Vagina (tissue), 2 donors: ENCODE results near the gene GABBR2.

ENCODE experiments used
- POLR2A ChIP-seq, 2 donors: fragments of 450-650 bp; IDR thresholded peaks; one replicate each; pipeline ENCODE4 v1.6.1; 2017; ENCODE audit warnings: antibody characterized with exemption in 2 of 2, mild to moderate bottlenecking in 2 of 2, moderate library complexity in 2 of 2
- POLR2AphosphoS5 ChIP-seq, 2 donors: sonication (generic); formaldehyde crosslinking; IDR thresholded peaks; one replicate each; pipeline ENCODE4 v1.9.0; 2017; ENCODE audit warnings: antibody characterized with exemption in 2 of 2, mild to moderate bottlenecking in 2 of 2, low read depth in 1 of 2; ENCODE audit not compliant: insufficient read depth in 1 of 2
- TF ChIP-seq, protein P1 (sequence below), 3 experiments: fragments of 450-650 bp in 2 of 3; fragments of 200-600 bp in 1 of 3; sonication (generic) in 1 of 3; IDR thresholded peaks; one replicate each; pipeline ENCODE4 v1.5.1; 2017 to 2019; ENCODE audit warnings: antibody characterized with exemption in 3 of 3, mild to moderate bottlenecking in 2 of 3, moderate library complexity in 2 of 3

DNA sequence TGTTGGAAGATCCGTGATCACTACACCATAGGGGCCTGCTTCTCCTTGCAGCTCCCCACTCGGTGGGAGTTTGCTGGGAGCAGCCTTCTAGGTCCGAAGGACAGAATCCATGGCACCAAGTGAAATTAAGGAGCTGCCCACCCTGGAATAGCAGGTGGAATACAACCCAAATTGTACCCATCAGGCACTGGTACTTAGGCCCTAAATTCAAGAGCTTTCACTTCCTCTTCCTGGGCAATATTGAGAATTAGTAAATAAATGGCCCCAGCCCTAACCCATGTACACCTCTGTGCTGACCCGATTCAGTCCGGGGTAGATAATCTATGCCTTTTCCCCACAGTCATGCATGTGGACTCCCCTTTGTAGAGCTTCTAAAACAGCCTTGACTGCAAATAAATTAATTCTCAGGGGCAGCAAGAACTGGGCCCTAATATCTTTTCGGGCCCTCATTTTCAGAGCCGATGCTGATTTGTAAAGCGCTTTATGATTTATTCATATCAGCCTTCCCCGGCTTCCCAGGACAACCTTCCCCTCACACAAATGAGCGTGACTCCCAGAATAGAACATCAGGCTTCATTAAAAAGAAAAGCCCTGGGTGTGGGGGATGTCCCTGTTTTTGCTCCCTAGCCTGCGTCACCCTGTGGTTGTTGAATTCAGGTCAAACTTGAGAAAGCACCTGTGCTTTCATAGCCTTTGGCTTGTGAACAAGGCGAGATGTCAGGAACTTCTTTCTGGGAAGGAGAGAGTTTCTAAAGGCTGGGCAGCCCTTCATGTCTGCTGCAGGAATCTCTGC is 327.2 kb downstream of the GABBR2 start:
- TF ChIP-seq POLR2A (IDR thresholded peaks at IDR 0.05), result no peak
- TF ChIP-seq, protein P1, sequence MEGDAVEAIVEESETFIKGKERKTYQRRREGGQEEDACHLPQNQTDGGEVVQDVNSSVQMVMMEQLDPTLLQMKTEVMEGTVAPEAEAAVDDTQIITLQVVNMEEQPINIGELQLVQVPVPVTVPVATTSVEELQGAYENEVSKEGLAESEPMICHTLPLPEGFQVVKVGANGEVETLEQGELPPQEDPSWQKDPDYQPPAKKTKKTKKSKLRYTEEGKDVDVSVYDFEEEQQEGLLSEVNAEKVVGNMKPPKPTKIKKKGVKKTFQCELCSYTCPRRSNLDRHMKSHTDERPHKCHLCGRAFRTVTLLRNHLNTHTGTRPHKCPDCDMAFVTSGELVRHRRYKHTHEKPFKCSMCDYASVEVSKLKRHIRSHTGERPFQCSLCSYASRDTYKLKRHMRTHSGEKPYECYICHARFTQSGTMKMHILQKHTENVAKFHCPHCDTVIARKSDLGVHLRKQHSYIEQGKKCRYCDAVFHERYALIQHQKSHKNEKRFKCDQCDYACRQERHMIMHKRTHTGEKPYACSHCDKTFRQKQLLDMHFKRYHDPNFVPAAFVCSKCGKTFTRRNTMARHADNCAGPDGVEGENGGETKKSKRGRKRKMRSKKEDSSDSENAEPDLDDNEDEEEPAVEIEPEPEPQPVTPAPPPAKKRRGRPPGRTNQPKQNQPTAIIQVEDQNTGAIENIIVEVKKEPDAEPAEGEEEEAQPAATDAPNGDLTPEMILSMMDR (IDR thresholded peaks at IDR 0.05), result no peak
- no peak for TF ChIP-seq POLR2AphosphoS5 (IDR thresholded peaks at IDR 0.05; ENCODE audit: insufficient read depth in 1 of 2, low read depth in 1 of 2)
